Stomach (tissue), 9 donors: ENCODE results near the gene CYB561. TPM values are rescaled to one million over a fixed set of nuclear protein-coding genes. Genes with fewer than 3 reads are reported as not detected.

Experiments
- DNase-seq, 2 donors: peaks; one replicate each; pipeline versions ENCODE4 v3.0.0 to v3.0.0-alpha.2; 2013 to 2019
- H3K27ac ChIP-seq, 5 donors: fragments of 200-600 bp in 4 of 5; sonication (generic) in 4 of 5; one replicate each; pipeline ENCODE4 v1.5.1; 2013 to 2019; ENCODE audit warnings: mild to moderate bottlenecking in 1 of 5, moderate library complexity in 1 of 5
- H3K27me3 ChIP-seq, 3 donors: fragments of 200-600 bp; sonication (generic); one replicate each; pipeline ENCODE4 v1.5.1; 2017 to 2019; ENCODE audit warnings: mixed run types in 1 of 3
- H3K36me3 ChIP-seq, 4 donors: fragments of 200-600 bp; sonication (generic); 1 replicate in 3 of 4; 2 replicates in 1 of 4; pipeline ENCODE4 v1.5.1; 2016 to 2019
- H3K4me1 ChIP-seq, 4 donors: fragments of 200-600 bp; sonication (generic); one replicate each; pipeline ENCODE4 v1.5.1; 2016 to 2019
- H3K4me3 ChIP-seq, 4 donors: fragments of 200-600 bp; sonication (generic) in 3 of 4; one replicate each; pipeline ENCODE4 v1.5.1; 2016 to 2019; ENCODE audit warnings: mild to moderate bottlenecking in 1 of 4
- H3K9me3 ChIP-seq, 4 donors: fragments of 200-600 bp; sonication (generic); one replicate each; pipeline ENCODE4 v1.5.1; 2016 to 2019
- CTCF ChIP-seq, 7 experiments: fragments of 450-650 bp in 4 of 7; fragments of 200-600 bp in 3 of 7; sonication (generic) in 3 of 7; IDR thresholded peaks; one replicate each; pipeline ENCODE4 v1.5.1; 2016 to 2019; ENCODE audit warnings: antibody characterized with exemption in 7 of 7, control low read depth in 2 of 7, mild to moderate bottlenecking in 1 of 7
- EP300 ChIP-seq: sonication (generic); formaldehyde crosslinking; IDR thresholded peaks from one replicate; pipeline ENCODE4 v1.6.1; 2017; ENCODE audit warnings: antibody characterized with exemption
- POLR2A ChIP-seq, 4 donors: fragments of 450-650 bp; IDR thresholded peaks; one replicate each; pipeline ENCODE4 v1.6.1; 2016; ENCODE audit warnings: antibody characterized with exemption in 4 of 4, control low read depth in 2 of 4, mild to moderate bottlenecking in 1 of 4, moderate library complexity in 1 of 4
- POLR2AphosphoS5 ChIP-seq, 3 donors: sonication (generic); formaldehyde crosslinking; IDR thresholded peaks; one replicate each; pipeline ENCODE4 v1.6.1; 2016; ENCODE audit warnings: antibody characterized with exemption in 3 of 3
- WGBS, 5 donors: extraction: QIAGEN DNeasy Blood & Tissue Kit in 3 of 5; methylation state at CpG; one replicate each; pipeline versions ENCODE4 v1.1.5 to v1.1.7; 2013 to 2018; 5-methylcytosine and 5-hydroxymethylcytosine counted together
- intact Hi-C: fragments of 100-400 bp; cut with DNase I; formaldehyde crosslinking; loops from one replicate; pipeline ENCODE4 v1.15.1; 2023; ENCODE audit warnings: low total_unique reads
- polyA plus RNA-seq, 3 donors: library from polyadenylated mRNA; stranded (reverse); fragments of 200-250 nt; gene quantifications; one replicate each; pipeline ENCODE4 v1.2.3, GENCODE V29; 2013
- total RNA-seq, 5 donors: library from RNA; depleted of rRNA; stranded (reverse); fragments of >200 nt; gene quantifications; one replicate each; pipeline versions ENCODE4 v1.1.0 to v1.2.3, GENCODE V29; 2014 to 2016
- donor health status: healthy with polysubstance abuse.
- donor health status: Bipolar disorder and iron deficiency.
- donor health status: healthy.

The CYB561 gene
- total and polyA plus RNA-seq, 8 donors = 10.8 to 394 (median 37.8) TPM

- TF ChIP-seq EP300 = no peak
- peak in 1 of 3 donors; percentile 71 for TF ChIP-seq POLR2AphosphoS5 (IDR thresholded peaks at IDR 0.05)
- TF ChIP-seq POLR2A (IDR thresholded peaks at IDR 0.05) = no peak
- peak in 5 of 7 experiments; percentile 54 to 85 (median 75) for TF ChIP-seq CTCF (IDR thresholded peaks at IDR 0.05)
- Histone ChIP-seq H3K27ac (no peak overlapping the region), H3K9me3 (no peaks in the 10 kb centered on the region), H3K36me3 (no peaks in the 10 kb centered on the region), H3K27me3 (peaks cover 0 to 64% (median 20%) of the 10 kb centered on the region in 3 donors), H3K4me1 (peaks cover 24 to 54% (median 45%) of the 10 kb centered on the region in 4 donors), H3K4me3 (peak overlapping the region in 1 of 4 donors; percentile 5)
- WGBS, 5 donors = 39 to 46% (median 41%) methylated on average over 14 to 16 of the region's 16 CpGs
- DNase-seq = peak; percentile 88 to 94
- intact Hi-C loops = loop anchor here (5.0 kb wide), 1 partner anchor 52 kb away; no protein-coding TSS in a partner anchor
Observed at GRCh38 chr17:63478814-63479494, 32.8 kb upstream of the CYB561 start.

- peak in 1 of 2 donors; percentile 36 for DNase-seq
- peaks cover 0 to 64% (median 20%) of the 10 kb centered on the region in 3 donors for H3K27me3 ChIP-seq
- H3K4me1 ChIP-seq = peaks cover 28 to 54% (median 46%) of the 10 kb centered on the region in 4 donors
- H3K9me3 ChIP-seq = no peaks in the 10 kb centered on the region
- no peak for TF ChIP-seq CTCF (IDR thresholded peaks at IDR 0.05)
- TF ChIP-seq EP300 = no peak
- TF ChIP-seq POLR2AphosphoS5 (IDR thresholded peaks at IDR 0.05) = no peak
- TF ChIP-seq POLR2A (IDR thresholded peaks at IDR 0.05) = no peak
- H3K27ac ChIP-seq = peak overlapping the region in 2 of 5 donors; percentile 60
- 8 to 15% (median 12%) methylated on average over 27 to 44 of the region's 44 CpGs for whole genome bisulfite sequencing, 5 donors
- peak overlapping the region; percentile 52 to 72 (median 61) for H3K4me3 ChIP-seq
- intact Hi-C loops = loop anchor here (5.0 kb wide), 1 partner anchor 50 kb away; no protein-coding TSS in a partner anchor
- H3K36me3 ChIP-seq = no peaks in the 10 kb centered on the region
Observed at GRCh38 chr17:63477480-63478440, 31.7 kb upstream of the CYB561 start.

GRCh38 chr17:63476854-63477479 lies 30.9 kb upstream of the CYB561 start, which contains the start of gene ACE:
Gene ACE, plus strand, starts transcription at chr17:63477061. Its CDS starts 34 bp downstream, at chr17:63477095.
- TF ChIP-seq POLR2AphosphoS5 (IDR thresholded peaks at IDR 0.05) (no peak), CTCF (IDR thresholded peaks at IDR 0.05) (no peak), POLR2A (IDR thresholded peaks at IDR 0.05) (no peak), EP300 (no peak)
- H3K4me3 ChIP-seq = peak within 1 kb of the TSS; percentile 52 to 72 (median 61)
- WGBS, 5 donors = 0 to 3% (median 1%) methylated on average over 13 to 78 of the region's 78 CpGs
- intact Hi-C loops = loop anchor here (5.0 kb wide), 1 partner anchor 50 kb away; no protein-coding TSS in a partner anchor
- peak within 1 kb of the TSS in 4 of 5 donors; percentile 29 to 61 (median 60) for H3K27ac ChIP-seq
- peak; percentile 37 to 81 for DNase-seq
- no peaks in the 10 kb centered on the region for H3K9me3 ChIP-seq
- H3K4me1 ChIP-seq = peaks cover 28 to 54% (median 46%) of the 10 kb centered on the region in 4 donors
- no peaks in the 10 kb centered on the region for H3K36me3 ChIP-seq
- H3K27me3 ChIP-seq = peaks cover 0 to 64% (median 20%) of the 10 kb centered on the region in 3 donors
